ENCODE measurements around the gene TMEM116. TPM values are rescaled to one million over a fixed set of nuclear protein-coding genes. Genes with fewer than 3 reads are reported as not detected.
"Not testable (repeated sequence)": the region's sequence is repeated elsewhere in the genome, so short reads cannot be mapped to it uniquely, and the experiment has no call there.

Gene TMEM116
- total and polyA plus RNA-seq, 2 of the 4 experiments (the other 2 are of a cell fraction): 5.5 to 8.4 TPM

DNA sequence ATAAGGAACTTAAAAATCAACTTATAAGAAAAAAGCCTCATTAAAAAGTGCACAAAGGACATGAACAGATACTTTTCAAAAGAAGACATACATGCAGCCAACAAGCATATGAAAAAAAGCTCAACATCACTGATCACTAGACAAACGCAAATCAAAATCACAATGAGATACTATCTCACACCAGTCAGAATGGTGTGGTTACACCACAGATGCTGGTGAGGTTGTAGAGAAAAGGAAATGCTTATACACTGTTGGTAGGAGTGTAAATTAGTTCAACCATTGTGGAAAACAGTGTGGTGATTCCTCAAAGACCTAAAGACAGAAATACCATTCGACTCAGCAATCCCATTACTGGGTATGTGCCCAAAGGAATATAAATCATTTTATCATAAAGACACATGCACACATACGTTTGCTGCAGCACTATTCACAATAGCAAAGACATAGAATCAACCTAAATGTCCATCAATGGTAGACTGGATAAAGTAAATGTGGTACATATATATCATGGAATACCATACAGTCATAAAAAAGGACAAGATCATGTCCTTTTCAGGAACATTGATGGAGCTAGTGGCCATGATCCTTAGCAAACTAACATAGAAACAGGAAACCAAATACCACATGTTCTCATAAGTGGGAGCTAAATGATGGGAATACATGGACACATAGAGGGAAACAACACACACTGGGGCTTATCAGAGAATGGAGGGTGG lies 61.8 kb downstream of the TMEM116 start:
- H3K27me3 ChIP-seq (ENCODE audit: control insufficient read depth, insufficient read depth, low read length); H3K4ac ChIP-seq (ENCODE audit: low read depth, low read length); H3K9me1 ChIP-seq (ENCODE audit: insufficient read depth, low read length); dilution Hi-C loops (cut with HindIII; ENCODE audit: low sequenced_read_pairs, unreplicated experiment); H3K4me1 ChIP-seq (ENCODE audit: control insufficient read depth, insufficient read depth, low read length); H4K20me1 ChIP-seq (ENCODE audit: insufficient read depth, low read length); H3K56ac ChIP-seq (ENCODE audit: extremely low read depth, insufficient read depth, low read length); H4K5ac ChIP-seq (ENCODE audit: low read depth, low read length); H3K4me2 ChIP-seq (ENCODE audit: low read depth, low read length); H4K8ac ChIP-seq (ENCODE audit: low read depth in 2 of 2, low read length in 2 of 2); CTCF ChIA-PET; H2BK20ac ChIP-seq (ENCODE audit: low read depth, low read length); H3K4me3 ChIP-seq (ENCODE audit: insufficient read depth, low read depth, low read length); H3K18ac ChIP-seq (ENCODE audit: low read depth, low read length); H3K14ac ChIP-seq (replicated peaks; ENCODE audit: low read depth, low read length); H3K27ac ChIP-seq (ENCODE audit: insufficient read depth, low read length); H3K79me1 ChIP-seq (ENCODE audit: low read depth in 1 of 2, low read length in 2 of 2); H2AK5ac ChIP-seq (ENCODE audit: low read depth, low read length); H2BK15ac ChIP-seq (ENCODE audit: low read depth, low read length); H2BK120ac ChIP-seq (ENCODE audit: low read depth, low read length); H3K9me3 ChIP-seq (ENCODE audit: control insufficient read depth, insufficient read depth, low read length); POLR2A ChIA-PET (ENCODE audit: unreplicated experiment); H2AK9ac ChIP-seq (replicated peaks; ENCODE audit: low read depth, low read length, poor library complexity); H2AFZ ChIP-seq (replicated peaks; ENCODE audit: low read length, poor library complexity); H4K91ac ChIP-seq (ENCODE audit: insufficient read depth, low read depth, low read length); in situ Hi-C loops (cut with MboI; ENCODE audit: low sequenced_read_pairs); H3K36me3 ChIP-seq (ENCODE audit: control insufficient read depth, insufficient read depth, low read length); BruUV-seq (replicated peaks); H3K23ac ChIP-seq (ENCODE audit: low read depth, low read length); H2BK5ac ChIP-seq (ENCODE audit: low read depth, low read length, poor library complexity, severe bottlenecking); H3K9ac ChIP-seq (ENCODE audit: low read depth, low read length); ATAC-seq (ENCODE audit: low read depth); DNase-seq; intact Hi-C loops (cut with micrococcal nuclease): not testable (repeated sequence)
- WGBS, 2 experiments (ENCODE audit: extremely low coverage in 2 of 2, insufficient read length in 1 of 2): no CpG with 5 or more reads among the region's 3 CpGs
